Muscle layer of duodenum (tissue), 2 donors: Measurements from ENCODE around the gene DGCR2.
A peak's percentile ranks its signal among the peaks of the same experiment; 100 is the strongest.
"Not testable (repeated sequence)": the region's sequence is repeated elsewhere in the genome, so short reads cannot be mapped to it uniquely, and the experiment has no call there.

ENCODE experiments used
- H3K27ac ChIP-seq: one replicate; pipeline ENCODE4 v1.7.0; 2013; ENCODE audit warnings: mild to moderate bottlenecking, low read length
- H3K27me3 ChIP-seq: one replicate; pipeline ENCODE4 v1.7.0; 2013; ENCODE audit warnings: low read depth, mild to moderate bottlenecking, control low read depth, low read length
- H3K36me3 ChIP-seq, 2 donors: one replicate each; pipeline ENCODE4 v1.7.0; 2013; ENCODE audit warnings: low read length in 2 of 2, control low read depth in 1 of 2, mild to moderate bottlenecking in 1 of 2; ENCODE audit not compliant: insufficient read depth in 2 of 2, control insufficient read depth in 1 of 2
- H3K4me1 ChIP-seq, 2 donors: one replicate each; pipeline ENCODE4 v1.7.0; 2013; ENCODE audit warnings: low read length in 2 of 2, mild to moderate bottlenecking in 2 of 2, control low read depth in 1 of 2, moderate library complexity in 1 of 2; ENCODE audit not compliant: insufficient read depth in 2 of 2, control insufficient read depth in 1 of 2
- H3K4me3 ChIP-seq, 2 donors: one replicate each; pipeline ENCODE4 v1.7.0; 2013; ENCODE audit warnings: low read length in 2 of 2, low read depth in 1 of 2, mild to moderate bottlenecking in 1 of 2
- H3K9me3 ChIP-seq, 2 donors: one replicate each; pipeline ENCODE4 v1.7.0; 2013; ENCODE audit warnings: low read length in 2 of 2, control low read depth in 1 of 2, mild to moderate bottlenecking in 1 of 2; ENCODE audit not compliant: control insufficient read depth in 1 of 2
- donor health status: healthy.

The DGCR2 gene, protein sequence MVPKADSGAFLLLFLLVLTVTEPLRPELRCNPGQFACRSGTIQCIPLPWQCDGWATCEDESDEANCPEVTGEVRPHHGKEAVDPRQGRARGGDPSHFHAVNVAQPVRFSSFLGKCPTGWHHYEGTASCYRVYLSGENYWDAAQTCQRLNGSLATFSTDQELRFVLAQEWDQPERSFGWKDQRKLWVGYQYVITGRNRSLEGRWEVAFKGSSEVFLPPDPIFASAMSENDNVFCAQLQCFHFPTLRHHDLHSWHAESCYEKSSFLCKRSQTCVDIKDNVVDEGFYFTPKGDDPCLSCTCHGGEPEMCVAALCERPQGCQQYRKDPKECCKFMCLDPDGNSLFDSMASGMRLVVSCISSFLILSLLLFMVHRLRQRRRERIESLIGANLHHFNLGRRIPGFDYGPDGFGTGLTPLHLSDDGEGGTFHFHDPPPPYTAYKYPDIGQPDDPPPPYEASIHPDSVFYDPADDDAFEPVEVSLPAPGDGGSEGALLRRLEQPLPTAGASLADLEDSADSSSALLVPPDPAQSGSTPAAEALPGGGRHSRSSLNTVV

GRCh38 chr22:19122143-19122751 lies at the start of gene DGCR2:
DGCR2 (minus strand) TSS chr22:19122412; CDS start chr22:19122206, 206 bp downstream.
- peaks cover 27 to 33% of the 10 kb centered on the region in 2 donors for H3K4me1 ChIP-seq
- H3K4me3 ChIP-seq, result peak within 1 kb of the TSS; percentile 84 to 87
- H3K36me3 ChIP-seq, result peaks cover 0 to 7% of the 10 kb centered on the region in 2 donors
- H3K9me3 ChIP-seq, result no peaks in the 10 kb centered on the region
- no peaks in the 10 kb centered on the region for H3K27me3 ChIP-seq
- peak within 1 kb of the TSS; percentile 4 for H3K27ac ChIP-seq

GRCh38 chr22:19169947-19170318 lies 47.7 kb upstream of the DGCR2 start:
- Histone ChIP-seq H3K27ac (no peak overlapping the region), H3K4me3 (peak overlapping the region in 1 of 2 donors; percentile 22), H3K36me3 (no peaks in the 10 kb centered on the region), H3K4me1 (peaks cover 10 to 38% of the 10 kb centered on the region in 2 donors), H3K9me3 (no peaks in the 10 kb centered on the region), H3K27me3 (peaks cover 28% of the 10 kb centered on the region)

- Histone ChIP-seq H3K4me3 (peak overlapping the region in 1 of 2 donors; percentile 22), H3K9me3 (no peaks in the 10 kb centered on the region), H3K27me3 (peaks cover 28% of the 10 kb centered on the region), H3K4me1 (peaks cover 10 to 32% of the 10 kb centered on the region in 2 donors), H3K27ac (no peak overlapping the region), H3K36me3 (no peaks in the 10 kb centered on the region)
These were observed 47.1 kb upstream of the DGCR2 start for GRCh38 chr22:19169002-19169946.

DNA sequence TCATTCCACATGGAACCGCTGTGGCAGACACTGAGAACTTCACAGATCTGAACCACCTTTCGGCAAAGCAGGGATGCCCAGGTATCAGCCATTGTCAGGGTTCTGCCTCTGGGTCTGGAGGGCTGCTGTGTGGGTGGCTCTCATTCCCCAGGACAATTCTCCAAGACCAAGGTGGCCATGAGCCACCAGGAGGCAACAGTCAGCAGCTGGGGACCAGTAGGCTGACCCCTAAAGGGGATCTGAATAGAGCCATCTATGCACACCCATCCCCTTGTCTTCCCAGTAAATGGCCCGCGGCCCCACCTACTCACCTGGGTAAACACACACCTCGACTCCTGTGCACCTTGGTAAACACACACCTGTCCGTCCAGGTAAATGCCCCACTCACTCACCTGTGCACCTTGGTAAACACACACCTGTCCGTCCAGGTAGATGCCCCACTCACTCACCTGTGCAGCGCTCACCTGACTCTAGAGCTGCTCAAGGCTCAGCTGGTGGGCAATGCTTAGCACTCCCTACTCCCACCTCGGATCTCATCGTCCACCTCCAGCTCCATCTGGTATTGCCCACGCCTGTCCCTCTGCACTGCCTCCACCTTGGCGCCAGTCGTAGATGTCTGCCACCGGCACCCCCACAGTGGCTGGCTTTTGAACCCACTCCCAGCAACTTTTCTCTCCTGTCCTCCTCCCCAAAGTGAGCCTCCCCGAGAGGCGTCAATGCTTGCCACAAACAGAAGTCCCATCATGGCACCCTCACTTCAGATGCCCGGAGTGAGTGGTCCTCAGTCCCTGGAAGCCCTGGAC lies 46.1 kb upstream of the DGCR2 start:
- Histone ChIP-seq H3K36me3 (no peaks in the 10 kb centered on the region), H3K4me3 (no peak overlapping the region), H3K9me3 (no peaks in the 10 kb centered on the region), H3K27ac (no peak overlapping the region), H3K27me3 (peaks cover 28% of the 10 kb centered on the region), H3K4me1 (peaks cover 10 to 22% of the 10 kb centered on the region in 2 donors)

DNA sequence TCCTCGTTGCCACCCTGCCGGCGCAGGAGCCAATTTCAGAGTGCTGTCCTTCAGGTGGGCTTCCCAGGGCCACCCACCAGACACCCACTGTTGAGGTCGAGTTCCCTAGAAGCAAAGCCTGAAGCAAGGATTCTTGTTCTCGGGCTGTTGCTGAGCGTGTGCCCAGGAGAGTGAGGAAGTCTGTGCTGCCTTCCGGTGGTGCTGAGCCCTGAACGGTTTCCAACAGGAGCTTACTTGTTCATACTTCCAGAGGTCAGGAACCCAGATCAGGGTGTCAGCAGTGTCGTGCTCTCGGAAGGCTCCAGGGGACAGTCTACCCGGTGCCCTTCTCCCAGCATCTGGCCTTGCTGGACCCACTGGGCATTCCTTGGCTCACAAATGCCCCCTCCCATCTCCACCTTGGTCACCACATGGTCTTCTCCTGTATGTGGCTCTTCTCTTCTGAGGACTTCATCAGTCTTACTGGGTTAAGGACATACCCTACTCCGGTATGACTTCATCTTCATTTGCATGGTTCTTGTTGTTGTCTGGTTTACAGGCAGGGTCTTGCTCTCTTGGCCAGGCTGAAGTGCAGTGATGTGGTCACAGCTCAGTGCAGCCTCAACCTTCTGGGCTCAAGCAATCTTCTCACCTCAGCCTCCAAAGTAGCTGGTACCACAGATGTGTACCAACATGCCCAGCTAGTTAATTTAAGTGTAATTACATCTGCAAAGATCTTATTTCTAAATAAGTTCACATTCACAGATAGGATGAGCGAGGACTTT lies 45.1 kb upstream of the DGCR2 start:
- Histone ChIP-seq H3K4me1 (peaks cover 6 to 12% of the 10 kb centered on the region in 2 donors), H3K27me3 (peaks cover 28% of the 10 kb centered on the region), H3K36me3 (no peaks in the 10 kb centered on the region), H3K27ac (no peak overlapping the region), H3K9me3 (no peaks in the 10 kb centered on the region), H3K4me3 (no peak overlapping the region)

DNA sequence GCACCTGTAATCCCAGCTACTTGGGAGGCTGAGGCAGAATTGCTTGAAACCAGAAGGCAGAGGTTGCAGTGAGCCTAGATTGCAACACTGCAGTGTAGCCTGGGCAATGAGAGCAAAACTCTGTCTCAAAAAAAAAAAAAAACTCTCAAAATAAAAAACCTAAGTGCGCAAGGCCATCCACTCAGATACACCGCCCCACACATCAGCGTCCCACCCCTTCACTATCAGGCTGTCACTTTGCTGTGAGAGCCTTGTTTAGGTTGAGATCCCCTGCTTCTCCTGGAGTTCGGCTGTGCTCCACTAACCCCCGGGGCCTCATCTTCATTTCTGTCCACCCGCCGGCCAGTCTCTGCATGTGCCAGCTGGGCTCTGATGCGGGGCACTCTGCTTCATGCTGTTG lies 44.2 kb upstream of the DGCR2 start:
- H3K27ac ChIP-seq, result no peak overlapping the region
- peaks cover 5 to 8% of the 10 kb centered on the region in 2 donors for H3K4me1 ChIP-seq
- no peak overlapping the region for H3K4me3 ChIP-seq
- no peaks in the 10 kb centered on the region for H3K9me3 ChIP-seq
- H3K27me3 ChIP-seq, result peaks cover 28% of the 10 kb centered on the region
- no peaks in the 10 kb centered on the region for H3K36me3 ChIP-seq

DNA sequence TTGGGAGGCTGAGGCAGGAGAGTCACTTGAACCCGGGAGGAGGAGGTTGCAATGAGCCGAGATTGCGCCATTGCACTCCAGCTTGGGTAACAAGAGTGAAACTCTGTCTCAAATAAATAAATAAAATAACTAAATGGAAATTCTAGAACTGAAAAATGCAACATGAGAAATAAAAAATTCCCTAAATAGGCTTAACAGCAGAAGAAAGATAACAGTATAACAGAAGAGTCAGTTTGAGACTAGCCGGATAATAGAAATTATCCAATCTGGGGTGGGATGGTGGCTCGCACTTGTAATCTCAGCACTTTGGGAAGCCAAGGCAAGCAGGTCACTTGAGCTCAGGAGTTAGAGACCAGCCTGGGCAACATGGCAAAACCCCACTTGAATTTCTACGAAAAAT lies 42.2 kb upstream of the DGCR2 start:
- Histone ChIP-seq H3K4me3 (no peak overlapping the region), H3K36me3 (no peaks in the 10 kb centered on the region), H3K27me3 (peaks cover 24% of the 10 kb centered on the region), H3K9me3 (no peaks in the 10 kb centered on the region), H3K4me1 (no peaks in the 10 kb centered on the region), H3K27ac (no peak overlapping the region)

GRCh38 chr22:19158649-19159048 lies 36.4 kb upstream of the DGCR2 start:
- H3K27me3 ChIP-seq, H3K27ac ChIP-seq, H3K4me1 ChIP-seq, H3K9me3 ChIP-seq, H3K36me3 ChIP-seq, H3K4me3 ChIP-seq: not testable (repeated sequence)

DNA sequence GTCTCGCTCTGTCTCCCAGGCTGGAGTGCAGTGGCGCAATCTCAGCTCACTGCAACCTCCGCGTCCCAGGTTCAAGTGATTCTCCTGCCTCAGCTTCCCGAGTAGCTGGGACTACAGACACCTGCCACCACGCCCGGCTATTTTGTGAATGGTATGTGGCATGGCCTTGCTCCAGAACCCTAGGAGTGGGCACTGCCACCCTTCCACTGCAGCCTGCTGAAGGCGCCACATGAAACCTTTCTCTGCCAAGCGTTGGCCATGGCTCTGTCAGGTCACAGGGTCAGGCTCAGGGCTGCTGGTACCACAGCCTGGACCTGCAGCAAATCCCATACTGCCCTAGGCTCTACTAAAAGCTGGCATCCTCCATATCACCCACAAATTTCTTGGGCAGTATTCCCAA lies 33.9 kb upstream of the DGCR2 start:
- H3K27me3 ChIP-seq, result peaks cover 11% of the 10 kb centered on the region
- not testable (repeated sequence) for H3K27ac ChIP-seq, H3K4me1 ChIP-seq, H3K4me3 ChIP-seq, H3K36me3 ChIP-seq, H3K9me3 ChIP-seq
